GM12865 (cell line): ENCODE data around the gene SMARCD1.

Source experiments
- DNase-seq: peaks from one replicate; pipeline ENCODE4 v3.0.0; 2010; ENCODE audit warnings: low read depth
- H3K4me3 ChIP-seq: 2 replicates; pipeline ENCODE4 v1.5.1; 2011; ENCODE audit warnings: mild to moderate bottlenecking, low read depth, low read length, control low read depth
- TF ChIP-seq, protein P1 (sequence below): IDR thresholded peaks from 2 replicates; pipeline ENCODE4 v1.5.1; 2011; ENCODE audit warnings: low read length, control low read depth, low read depth, inconsistent platforms; ENCODE audit not compliant: insufficient read depth; ENCODE audit errors: missing control alignments

Gene SMARCD1

DNA sequence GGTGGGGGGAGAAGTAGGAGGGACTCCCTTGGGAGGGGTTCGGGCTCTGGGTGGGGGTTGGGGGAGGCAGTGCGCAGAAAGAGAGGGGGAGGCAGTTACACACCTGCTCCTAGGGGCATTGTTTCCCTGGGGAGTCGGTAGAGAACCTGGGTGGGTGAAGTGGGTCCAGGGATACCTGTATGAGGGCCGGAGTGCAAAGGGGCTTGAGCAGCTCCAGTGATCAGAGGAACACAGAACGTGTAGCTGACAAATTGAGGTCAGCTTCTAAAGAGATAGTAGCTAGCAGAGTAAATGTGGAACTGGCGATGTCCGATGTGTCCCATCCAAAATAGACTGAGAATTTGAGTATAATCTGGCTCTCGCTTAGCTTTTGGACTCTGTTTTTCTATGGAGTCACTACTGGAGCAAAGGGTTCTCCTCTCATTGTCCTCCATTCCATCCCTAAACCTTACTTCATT lies 502 bp downstream of the SMARCD1 start:
- DNase-seq, result no peak
- TF ChIP-seq, protein P1, sequence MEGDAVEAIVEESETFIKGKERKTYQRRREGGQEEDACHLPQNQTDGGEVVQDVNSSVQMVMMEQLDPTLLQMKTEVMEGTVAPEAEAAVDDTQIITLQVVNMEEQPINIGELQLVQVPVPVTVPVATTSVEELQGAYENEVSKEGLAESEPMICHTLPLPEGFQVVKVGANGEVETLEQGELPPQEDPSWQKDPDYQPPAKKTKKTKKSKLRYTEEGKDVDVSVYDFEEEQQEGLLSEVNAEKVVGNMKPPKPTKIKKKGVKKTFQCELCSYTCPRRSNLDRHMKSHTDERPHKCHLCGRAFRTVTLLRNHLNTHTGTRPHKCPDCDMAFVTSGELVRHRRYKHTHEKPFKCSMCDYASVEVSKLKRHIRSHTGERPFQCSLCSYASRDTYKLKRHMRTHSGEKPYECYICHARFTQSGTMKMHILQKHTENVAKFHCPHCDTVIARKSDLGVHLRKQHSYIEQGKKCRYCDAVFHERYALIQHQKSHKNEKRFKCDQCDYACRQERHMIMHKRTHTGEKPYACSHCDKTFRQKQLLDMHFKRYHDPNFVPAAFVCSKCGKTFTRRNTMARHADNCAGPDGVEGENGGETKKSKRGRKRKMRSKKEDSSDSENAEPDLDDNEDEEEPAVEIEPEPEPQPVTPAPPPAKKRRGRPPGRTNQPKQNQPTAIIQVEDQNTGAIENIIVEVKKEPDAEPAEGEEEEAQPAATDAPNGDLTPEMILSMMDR, result no peak
- peak overlapping the region; percentile 89 for H3K4me3 ChIP-seq

DNA sequence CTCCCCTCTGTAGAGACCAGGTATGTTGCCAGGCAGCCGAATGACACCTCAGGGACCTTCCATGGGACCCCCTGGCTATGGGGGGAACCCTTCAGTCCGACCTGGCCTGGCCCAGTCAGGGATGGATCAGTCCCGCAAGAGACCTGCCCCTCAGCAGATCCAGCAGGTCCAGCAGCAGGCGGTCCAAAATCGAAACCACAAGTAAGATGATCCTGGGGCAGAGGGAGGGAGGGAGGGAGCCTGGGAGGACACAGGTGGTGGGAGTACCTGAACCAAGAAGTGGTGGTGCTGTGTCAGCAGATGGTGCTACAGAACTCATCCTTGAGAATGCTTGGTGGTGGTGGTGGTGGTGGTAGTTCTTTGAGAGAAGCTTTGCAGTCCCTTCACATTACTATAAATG lies 1.0 kb downstream of the SMARCD1 start:
- no peak for DNase-seq
- H3K4me3 ChIP-seq, result peak overlapping the region; percentile 89; the same call in 1 of the 2 replicates
- TF ChIP-seq, protein P1, result no peak

DNA sequence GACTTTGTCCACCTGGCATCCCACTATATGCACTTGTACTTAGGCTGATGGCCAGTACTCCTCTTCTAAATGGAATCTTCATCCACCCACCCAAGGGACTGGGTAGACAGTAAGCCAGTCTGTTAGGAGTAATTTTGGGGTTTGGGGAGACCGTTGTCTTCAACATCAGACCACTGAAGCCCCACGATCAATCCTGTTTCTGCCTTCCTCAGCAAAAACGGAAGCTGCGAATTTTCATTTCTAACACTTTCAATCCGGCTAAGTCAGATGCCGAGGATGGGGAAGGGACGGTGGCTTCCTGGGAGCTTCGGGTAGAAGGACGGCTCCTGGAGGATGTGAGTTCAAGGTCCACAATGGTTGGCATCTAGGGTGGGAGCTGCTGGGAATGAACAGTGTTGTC lies 2.0 kb downstream of the SMARCD1 start:
- TF ChIP-seq, protein P1, result no peak
- no peak overlapping the region for H3K4me3 ChIP-seq
- DNase-seq, result no peak

DNA sequence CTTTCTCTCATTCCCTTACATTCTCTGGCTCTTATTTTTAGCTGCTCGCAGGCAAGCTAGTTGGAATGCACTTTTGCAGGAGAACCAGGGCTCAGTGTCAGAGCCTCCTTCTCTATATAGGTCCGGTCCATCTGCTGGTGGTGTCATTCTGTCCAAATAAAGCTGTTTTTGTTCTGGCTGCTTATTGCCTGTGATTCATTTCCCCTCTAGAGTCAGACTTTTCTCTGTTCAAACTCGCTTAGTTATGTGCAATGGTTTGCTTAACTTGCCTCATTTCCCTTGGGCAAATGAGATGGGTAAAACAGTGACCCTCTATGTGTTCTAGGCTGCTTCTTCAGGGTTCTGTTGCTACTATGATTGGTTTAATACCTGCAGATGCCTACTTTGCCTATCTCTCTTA lies 2.9 kb downstream of the SMARCD1 start:
- H3K4me3 ChIP-seq, result no peak overlapping the region
- TF ChIP-seq, protein P1, result no peak
- no peak for DNase-seq

DNA sequence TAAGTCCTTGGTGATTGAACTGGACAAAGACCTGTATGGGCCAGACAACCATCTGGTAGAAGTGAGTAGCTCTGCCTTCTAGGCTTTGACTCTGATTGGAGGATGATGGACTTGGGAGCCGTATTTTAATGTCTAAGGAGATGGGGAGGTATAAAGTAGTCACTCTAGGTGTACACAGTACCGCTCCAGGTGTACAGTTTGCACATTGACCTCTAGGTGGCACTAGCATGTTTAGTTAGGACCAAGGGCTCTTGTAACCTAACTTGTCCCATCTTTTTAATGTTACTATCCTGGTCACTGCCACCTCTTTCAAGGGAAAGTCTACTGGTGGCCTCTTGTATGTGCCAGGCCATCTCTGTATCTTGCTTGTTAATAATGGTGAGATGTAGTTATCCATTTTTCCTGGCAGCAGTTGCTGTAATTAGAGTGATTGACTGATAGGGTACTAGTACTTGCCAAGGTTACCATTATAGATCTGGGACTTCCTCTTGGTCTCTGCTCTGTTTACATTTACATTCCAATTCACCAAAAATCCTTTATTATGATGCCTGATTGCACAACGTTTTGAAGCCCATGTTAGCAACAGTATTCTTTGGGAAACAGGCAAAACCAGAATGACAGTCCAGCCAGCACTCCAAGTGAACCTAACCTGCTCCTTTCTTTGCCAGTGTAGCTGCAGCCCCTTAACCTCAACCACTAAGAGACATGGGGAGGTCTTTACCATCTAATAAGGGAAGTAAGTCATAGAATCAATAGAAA lies 3.6 kb downstream of the SMARCD1 start:
- no peak overlapping the region for H3K4me3 ChIP-seq
- DNase-seq, result peak; percentile 73
- TF ChIP-seq, protein P1, result peak; percentile 84

DNA sequence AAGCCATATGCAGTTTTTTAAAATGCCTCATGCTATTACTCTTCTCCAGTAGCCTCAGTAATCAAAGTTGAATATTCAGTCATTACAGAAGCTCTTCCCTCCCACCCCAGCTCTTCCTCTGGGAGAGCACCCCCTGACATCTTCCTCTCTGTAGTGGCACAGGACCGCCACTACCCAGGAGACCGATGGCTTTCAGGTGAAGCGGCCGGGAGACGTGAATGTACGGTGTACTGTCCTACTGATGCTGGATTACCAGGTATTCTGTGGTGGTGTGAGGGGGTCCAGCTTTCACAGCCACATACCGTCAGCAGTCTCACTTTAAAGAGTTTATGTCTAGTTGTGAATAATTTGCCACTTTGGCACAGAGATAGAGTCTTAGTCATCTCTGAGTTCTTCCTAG lies 4.6 kb downstream of the SMARCD1 start:
- no peak for DNase-seq
- TF ChIP-seq, protein P1, result no peak
- H3K4me3 ChIP-seq, result no peak overlapping the region

DNA sequence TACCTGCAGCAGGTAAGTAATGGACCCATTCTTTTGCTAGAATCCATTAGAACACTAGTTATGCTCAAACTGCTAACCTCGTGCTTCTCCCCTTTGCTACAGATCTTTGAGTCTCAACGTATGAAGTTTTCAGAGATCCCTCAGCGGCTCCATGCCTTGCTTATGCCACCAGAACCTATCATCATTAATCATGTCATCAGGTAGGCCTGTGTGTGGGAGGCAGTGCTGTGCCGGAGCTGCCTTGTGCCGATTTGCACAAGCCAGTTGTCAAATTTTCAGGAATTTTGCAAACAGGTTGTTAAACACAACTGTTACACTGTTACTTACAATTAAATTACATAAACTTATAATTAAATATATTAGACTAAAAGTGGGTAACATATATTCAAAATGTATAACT lies 5.2 kb downstream of the SMARCD1 start:
- no peak overlapping the region for H3K4me3 ChIP-seq
- TF ChIP-seq, protein P1, result no peak
- DNase-seq, result no peak
